Measurements from ENCODE around the gene FAM163B. TPM values are rescaled to one million over a fixed set of nuclear protein-coding genes. Genes with fewer than 3 reads are reported as not detected.

The FAM163B gene
- total and polyA plus RNA-seq, 2 of the 8 experiments (the other 6 are each of a cell fraction or from before 2014, with no cell fraction given): 0.63 to 1.0 TPM

DNA sequence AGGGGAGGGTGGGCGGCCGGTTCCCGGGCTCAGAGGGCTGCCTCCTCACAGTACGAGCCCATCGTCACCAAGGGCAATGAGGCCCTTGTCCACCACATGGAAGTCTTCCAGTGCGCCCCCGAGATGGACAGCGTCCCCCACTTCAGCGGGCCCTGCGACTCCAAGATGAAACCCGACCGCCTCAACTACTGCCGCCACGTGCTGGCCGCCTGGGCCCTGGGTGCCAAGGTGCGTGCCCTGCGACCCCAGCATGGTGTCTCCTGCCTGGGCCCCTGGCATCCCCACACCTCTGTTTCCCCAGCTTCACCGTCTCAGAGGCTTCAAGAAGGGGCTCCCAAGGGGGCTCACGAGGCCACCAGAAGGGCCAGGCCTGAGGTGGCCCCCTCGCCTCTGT is 34.2 kb upstream of the FAM163B start (continued):
- TF ChIP-seq, protein P1, sequence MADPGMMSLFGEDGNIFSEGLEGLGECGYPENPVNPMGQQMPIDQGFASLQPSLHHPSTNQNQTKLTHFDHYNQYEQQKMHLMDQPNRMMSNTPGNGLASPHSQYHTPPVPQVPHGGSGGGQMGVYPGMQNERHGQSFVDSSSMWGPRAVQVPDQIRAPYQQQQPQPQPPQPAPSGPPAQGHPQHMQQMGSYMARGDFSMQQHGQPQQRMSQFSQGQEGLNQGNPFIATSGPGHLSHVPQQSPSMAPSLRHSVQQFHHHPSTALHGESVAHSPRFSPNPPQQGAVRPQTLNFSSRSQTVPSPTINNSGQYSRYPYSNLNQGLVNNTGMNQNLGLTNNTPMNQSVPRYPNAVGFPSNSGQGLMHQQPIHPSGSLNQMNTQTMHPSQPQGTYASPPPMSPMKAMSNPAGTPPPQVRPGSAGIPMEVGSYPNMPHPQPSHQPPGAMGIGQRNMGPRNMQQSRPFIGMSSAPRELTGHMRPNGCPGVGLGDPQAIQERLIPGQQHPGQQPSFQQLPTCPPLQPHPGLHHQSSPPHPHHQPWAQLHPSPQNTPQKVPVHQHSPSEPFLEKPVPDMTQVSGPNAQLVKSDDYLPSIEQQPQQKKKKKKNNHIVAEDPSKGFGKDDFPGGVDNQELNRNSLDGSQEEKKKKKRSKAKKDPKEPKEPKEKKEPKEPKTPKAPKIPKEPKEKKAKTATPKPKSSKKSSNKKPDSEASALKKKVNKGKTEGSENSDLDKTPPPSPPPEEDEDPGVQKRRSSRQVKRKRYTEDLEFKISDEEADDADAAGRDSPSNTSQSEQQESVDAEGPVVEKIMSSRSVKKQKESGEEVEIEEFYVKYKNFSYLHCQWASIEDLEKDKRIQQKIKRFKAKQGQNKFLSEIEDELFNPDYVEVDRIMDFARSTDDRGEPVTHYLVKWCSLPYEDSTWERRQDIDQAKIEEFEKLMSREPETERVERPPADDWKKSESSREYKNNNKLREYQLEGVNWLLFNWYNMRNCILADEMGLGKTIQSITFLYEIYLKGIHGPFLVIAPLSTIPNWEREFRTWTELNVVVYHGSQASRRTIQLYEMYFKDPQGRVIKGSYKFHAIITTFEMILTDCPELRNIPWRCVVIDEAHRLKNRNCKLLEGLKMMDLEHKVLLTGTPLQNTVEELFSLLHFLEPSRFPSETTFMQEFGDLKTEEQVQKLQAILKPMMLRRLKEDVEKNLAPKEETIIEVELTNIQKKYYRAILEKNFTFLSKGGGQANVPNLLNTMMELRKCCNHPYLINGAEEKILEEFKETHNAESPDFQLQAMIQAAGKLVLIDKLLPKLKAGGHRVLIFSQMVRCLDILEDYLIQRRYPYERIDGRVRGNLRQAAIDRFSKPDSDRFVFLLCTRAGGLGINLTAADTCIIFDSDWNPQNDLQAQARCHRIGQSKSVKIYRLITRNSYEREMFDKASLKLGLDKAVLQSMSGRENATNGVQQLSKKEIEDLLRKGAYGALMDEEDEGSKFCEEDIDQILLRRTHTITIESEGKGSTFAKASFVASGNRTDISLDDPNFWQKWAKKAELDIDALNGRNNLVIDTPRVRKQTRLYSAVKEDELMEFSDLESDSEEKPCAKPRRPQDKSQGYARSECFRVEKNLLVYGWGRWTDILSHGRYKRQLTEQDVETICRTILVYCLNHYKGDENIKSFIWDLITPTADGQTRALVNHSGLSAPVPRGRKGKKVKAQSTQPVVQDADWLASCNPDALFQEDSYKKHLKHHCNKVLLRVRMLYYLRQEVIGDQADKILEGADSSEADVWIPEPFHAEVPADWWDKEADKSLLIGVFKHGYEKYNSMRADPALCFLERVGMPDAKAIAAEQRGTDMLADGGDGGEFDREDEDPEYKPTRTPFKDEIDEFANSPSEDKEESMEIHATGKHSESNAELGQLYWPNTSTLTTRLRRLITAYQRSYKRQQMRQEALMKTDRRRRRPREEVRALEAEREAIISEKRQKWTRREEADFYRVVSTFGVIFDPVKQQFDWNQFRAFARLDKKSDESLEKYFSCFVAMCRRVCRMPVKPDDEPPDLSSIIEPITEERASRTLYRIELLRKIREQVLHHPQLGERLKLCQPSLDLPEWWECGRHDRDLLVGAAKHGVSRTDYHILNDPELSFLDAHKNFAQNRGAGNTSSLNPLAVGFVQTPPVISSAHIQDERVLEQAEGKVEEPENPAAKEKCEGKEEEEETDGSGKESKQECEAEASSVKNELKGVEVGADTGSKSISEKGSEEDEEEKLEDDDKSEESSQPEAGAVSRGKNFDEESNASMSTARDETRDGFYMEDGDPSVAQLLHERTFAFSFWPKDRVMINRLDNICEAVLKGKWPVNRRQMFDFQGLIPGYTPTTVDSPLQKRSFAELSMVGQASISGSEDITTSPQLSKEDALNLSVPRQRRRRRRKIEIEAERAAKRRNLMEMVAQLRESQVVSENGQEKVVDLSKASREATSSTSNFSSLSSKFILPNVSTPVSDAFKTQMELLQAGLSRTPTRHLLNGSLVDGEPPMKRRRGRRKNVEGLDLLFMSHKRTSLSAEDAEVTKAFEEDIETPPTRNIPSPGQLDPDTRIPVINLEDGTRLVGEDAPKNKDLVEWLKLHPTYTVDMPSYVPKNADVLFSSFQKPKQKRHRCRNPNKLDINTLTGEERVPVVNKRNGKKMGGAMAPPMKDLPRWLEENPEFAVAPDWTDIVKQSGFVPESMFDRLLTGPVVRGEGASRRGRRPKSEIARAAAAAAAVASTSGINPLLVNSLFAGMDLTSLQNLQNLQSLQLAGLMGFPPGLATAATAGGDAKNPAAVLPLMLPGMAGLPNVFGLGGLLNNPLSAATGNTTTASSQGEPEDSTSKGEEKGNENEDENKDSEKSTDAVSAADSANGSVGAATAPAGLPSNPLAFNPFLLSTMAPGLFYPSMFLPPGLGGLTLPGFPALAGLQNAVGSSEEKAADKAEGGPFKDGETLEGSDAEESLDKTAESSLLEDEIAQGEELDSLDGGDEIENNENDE (IDR thresholded peaks at IDR 0.05; ENCODE audit: insufficient replicate concordance, low read length): no peak
- TF ChIP-seq ATF3 (IDR thresholded peaks at IDR 0.05; ENCODE audit: insufficient read depth, low read depth, low read length) (no peak), KDM4A (IDR thresholded peaks at IDR 0.05; ENCODE audit: low read depth, low read length, severe bottlenecking) (no peak), SRF (IDR thresholded peaks at IDR 0.05; ENCODE audit: low read depth, low read length) (no peak), MAFK (IDR thresholded peaks at IDR 0.05; ENCODE audit: low read depth, low read length) (no peak)

All from H1 (cell line).